HepG2 (cell line): Measurements from ENCODE around the gene HDAC4. TPM values are rescaled to one million over a fixed set of nuclear protein-coding genes. Genes with fewer than 3 reads are reported as not detected.

ENCODE experiments used
- ATAC-seq: fragments of 200-7000 bp; cut with Tn5 transposase; 3 replicates; pipeline ENCODE4 v1.9.1; 2020; ENCODE audit warnings: mild to moderate bottlenecking, moderate library complexity
- BruUV-seq: library from RNA; stranded (reverse); fragments of 400-500 nt; replicated peaks from 2 replicates; lab custom pipeline; 2021; lab: Mats Ljungman, UMichigan
- CTCF ChIA-PET: fragments of 300-600 bp; formaldehyde crosslinking; extraction: SDS; loops from one replicate; lab custom pipeline; 2021; ENCODE audit warnings: low total read pairs, inconsistent platforms, low intra/inter-chr PET ratio; lab: Yijun Ruan, JAX
- POLR2A ChIA-PET: fragments of 350-600 bp; sonication (Branson Sonifier 250); formaldehyde crosslinking; loops from one replicate; lab custom pipeline; 2020; ENCODE audit warnings: antibody characterized with exemption, inconsistent platforms; lab: Yijun Ruan, JAX
- DNase-seq: peaks from one replicate; pipeline ENCODE4 v3.0.0-alpha.2; 2015; ENCODE audit warnings: low spot score
- FAIRE-seq: peaks from 3 replicates; lab custom pipeline; 2011; peaks lifted over from hg19 to GRCh38; lab: Jason Lieb, UNC
- H2AFZ ChIP-seq: one replicate; pipeline ENCODE4 v1.6.1; 2011; ENCODE audit warnings: low read length, inconsistent platforms
- H3K27ac ChIP-seq: fragments of 300-600 bp; 3 replicates; pipeline ENCODE4 v1.8.0; 2011; ENCODE audit warnings: mixed run types, mild to moderate bottlenecking, mixed read lengths, low read length, inconsistent platforms; ENCODE audit not compliant: insufficient read depth; ENCODE audit errors: extremely low read length
- H3K27me3 ChIP-seq, 2 experiments: fragments of 200-600 bp in 1 of 2; 2 replicates in 1 of 2; 3 replicates in 1 of 2; pipeline versions ENCODE4 v1.6.0 to v1.8.0; 2011; ENCODE audit warnings: low read length in 2 of 2, mild to moderate bottlenecking in 2 of 2, moderate library complexity in 2 of 2, inconsistent platforms in 1 of 2; ENCODE audit not compliant: insufficient read depth in 2 of 2, control insufficient read depth in 1 of 2
- H3K36me3 ChIP-seq, 2 experiments: fragments of 200-600 bp in 1 of 2; replicated peaks in 1 of 2; 2 replicates in 1 of 2; 3 replicates in 1 of 2; pipeline versions ENCODE4 v1.5.1 to v1.8.0; 2011; ENCODE audit warnings: low read length in 2 of 2, inconsistent platforms in 1 of 2; ENCODE audit not compliant: insufficient read depth in 2 of 2, control insufficient read depth in 1 of 2
- H3K4me1 ChIP-seq: 2 replicates; pipeline ENCODE4 v1.5.1; 2012; ENCODE audit warnings: low read length, inconsistent platforms; ENCODE audit not compliant: insufficient read depth
- H3K4me2 ChIP-seq: 2 replicates; pipeline ENCODE4 v1.6.0; 2011; ENCODE audit warnings: low read depth, low read length, inconsistent platforms
- H3K4me3 ChIP-seq, 3 experiments: fragments of 200-600 bp in 1 of 3; sonication (generic), shearing (Covaris generic) in 1 of 3; replicated peaks in 1 of 3; 2 replicates each; pipeline ENCODE4 v1.5.1; 2011 to 2016; ENCODE audit warnings: low read length in 3 of 3, inconsistent platforms in 2 of 3, low read depth in 2 of 3, mild to moderate bottlenecking in 2 of 3, control low read depth in 1 of 3, mixed read lengths in 1 of 3; ENCODE audit not compliant: insufficient read depth in 1 of 3
- H3K79me2 ChIP-seq: one replicate; pipeline ENCODE4 v1.6.1; 2011; ENCODE audit warnings: low read length, inconsistent platforms; ENCODE audit not compliant: insufficient read depth
- H3K9ac ChIP-seq: 2 replicates; pipeline ENCODE4 v1.6.0; 2011; ENCODE audit warnings: mild to moderate bottlenecking, low read depth, low read length, inconsistent platforms; ENCODE audit not compliant: insufficient read depth
- H3K9me3 ChIP-seq: 2 replicates; pipeline ENCODE4 v1.5.1; 2012; ENCODE audit warnings: mild to moderate bottlenecking, low read length
- H4K20me1 ChIP-seq: 2 replicates; pipeline ENCODE4 v1.6.0; 2011; ENCODE audit warnings: inconsistent platforms, mild to moderate bottlenecking, low read length, moderate library complexity; ENCODE audit not compliant: insufficient read depth
- ATRX ChIP-seq: sonication (generic); formaldehyde crosslinking; IDR thresholded peaks from 2 replicates; pipeline ENCODE4 v1.4.0; 2020; ENCODE audit warnings: missing genetic modification reagents, borderline replicate concordance
- CAMTA2 ChIP-seq: sonication (generic); formaldehyde crosslinking; IDR thresholded peaks from 2 replicates; pipeline ENCODE4 v1.4.0; 2020; ENCODE audit warnings: mild to moderate bottlenecking, missing genetic modification reagents, borderline replicate concordance
- ELK4 ChIP-seq: sonication (generic); formaldehyde crosslinking; IDR thresholded peaks from 2 replicates; pipeline ENCODE4 v1.9.0; 2021; ENCODE audit warnings: missing genetic modification reagents, borderline replicate concordance
- IKZF1 ChIP-seq: fragments of 450-650 bp; IDR thresholded peaks from 2 replicates; pipeline ENCODE4 v1.7.1; 2016
- MLXIP ChIP-seq: sonication (generic); formaldehyde crosslinking; IDR thresholded peaks from 2 replicates; pipeline ENCODE4 v1.9.0; 2021; ENCODE audit warnings: missing genetic modification reagents, borderline replicate concordance
- PLRG1 ChIP-seq: fragments of 450-650 bp; conservative IDR thresholded peaks from 2 replicates; pipeline ENCODE4 v1.6.1; 2016
- POGK ChIP-seq: sonication (generic); formaldehyde crosslinking; conservative IDR thresholded peaks from 2 replicates; pipeline ENCODE4 v1.8.0; 2022; ENCODE audit warnings: mild to moderate bottlenecking, moderate library complexity, missing genetic modification reagents
- SP2 ChIP-seq: sonication (generic); formaldehyde crosslinking; IDR thresholded peaks from 2 replicates; pipeline ENCODE4 v1.5.1; 2020; ENCODE audit warnings: mild to moderate bottlenecking, missing genetic modification reagents
- ZFX ChIP-seq: sonication (generic); formaldehyde crosslinking; IDR thresholded peaks from 2 replicates; pipeline ENCODE4 v1.4.0; 2020; ENCODE audit warnings: mild to moderate bottlenecking, low read depth, missing genetic modification reagents, moderate library complexity
- ZNF24 ChIP-seq: fragments of 450-650 bp; IDR thresholded peaks from 2 replicates; pipeline ENCODE4 v1.6.1; 2017; ENCODE audit warnings: antibody characterized with exemption, mild to moderate bottlenecking
- ZNF317 ChIP-seq: sonication (generic); formaldehyde crosslinking; IDR thresholded peaks from 2 replicates; pipeline ENCODE4 v1.5.0; 2020; ENCODE audit warnings: mild to moderate bottlenecking, missing genetic modification reagents
- ZNF33B ChIP-seq: sonication (generic); formaldehyde crosslinking; IDR thresholded peaks from 2 replicates; pipeline ENCODE4 v1.5.1; 2020; ENCODE audit warnings: mild to moderate bottlenecking, missing genetic modification reagents
- ZNF44 ChIP-seq: sonication (generic); formaldehyde crosslinking; IDR thresholded peaks from 2 replicates; pipeline ENCODE4 v1.5.1; 2020; ENCODE audit warnings: mild to moderate bottlenecking, missing genetic modification reagents
- ZNF547 ChIP-seq: sonication (generic); formaldehyde crosslinking; IDR thresholded peaks from 2 replicates; pipeline ENCODE4 v1.5.1; 2020; ENCODE audit warnings: mild to moderate bottlenecking, missing genetic modification reagents
- WGBS: methylation state at CpG from one replicate; pipeline ENCODE4 v1.1.6; 2017; ENCODE audit warnings: low lambda C conversion rate; 5-methylcytosine and 5-hydroxymethylcytosine counted together
- in situ Hi-C: cut with HindIII; loops from 2 replicates; pipeline ENCODE4 v1.10.0; 2017; ENCODE audit warnings: low pct_unique_long_range_greater_than_20kb; ENCODE audit not compliant: extremely low pct_ligation_motif_present
- intact Hi-C: fragments of 100-400 bp; cut with micrococcal nuclease; formaldehyde crosslinking; loops from one replicate; pipeline ENCODE4 v1.10.0; 2022; ENCODE audit not compliant: unreplicated experiment
- polyA plus RNA-seq, 8 experiments: library from polyadenylated mRNA; depleted of rRNA in 3 of 8; stranded (reverse) in 7 of 8; unstranded in 1 of 8; fragments of >200 nt; fragmentation: Illumina TruSeq in 4 of 8; extraction: Trizol in 4 of 8; gene quantifications; 2 replicates each; pipeline versions ENCODE4 v1.2.1 to v1.2.3, GENCODE V29; 2011 to 2016; ENCODE audit warnings: low read depth in 4 of 8, missing spikeins in 1 of 8, mixed read lengths in 1 of 8; ENCODE audit not compliant: insufficient read depth in 1 of 8
- total RNA-seq, 5 experiments: library from RNA; depleted of rRNA; stranded (reverse); fragments of >200 nt; fragmentation: Illumina TruSeq; extraction: Trizol; gene quantifications; 2 replicates each; pipeline ENCODE4 v1.2.3, GENCODE V29; 2016; ENCODE audit warnings: low read depth in 1 of 5

Gene HDAC4
- total and polyA plus RNA-seq, 2 of the 13 experiments (the other 11 are each of a cell fraction or from before 2014, with no cell fraction given), result 10.1 to 11.5 TPM

- DNase-seq, result no peak
- WGBS, result 41% methylated on average over 6 of the region's 8 CpGs
- no peak for ATAC-seq
- in situ Hi-C loops (no loop called here), intact Hi-C loops (no loop called here)
- no TSS peak for BruUV-seq
- Histone ChIP-seq H3K4me3 (no peak overlapping the region), H3K27ac (no peak overlapping the region), H3K4me1 (peaks cover 15% of the 10 kb centered on the region), H3K79me2 (no peaks in the 10 kb centered on the region), H3K4me2 (no peak overlapping the region), H3K36me3 (no peaks in the 10 kb centered on the region), H3K9ac (no peak overlapping the region), H3K27me3 (peaks cover 14 to 66% of the 10 kb centered on the region in 2 experiments; a peak in 4 of 5 replicates), H2AFZ (no peak overlapping the region), H3K9me3 (no peaks in the 10 kb centered on the region), H4K20me1 (no peaks in the 10 kb centered on the region)
- POLR2A ChIA-PET, result no interaction called here
- CTCF ChIA-PET, result no interaction called here
- no peak for FAIRE-seq
- no peak for TF ChIP-seq CAMTA2
- no peak for TF ChIP-seq ATRX (CRISPR knock-in tag)
- TF ChIP-seq ZNF33B (CRISPR knock-in tag), result no peak
- TF ChIP-seq ZFX (CRISPR knock-in tag), result no peak
- no peak for TF ChIP-seq ZNF24
- no peak for TF ChIP-seq PLRG1
- TF ChIP-seq SP2 (CRISPR knock-in tag), result no peak
- no peak for TF ChIP-seq ZNF44
- no peak for TF ChIP-seq ZNF547 (CRISPR knock-in tag)
- no peak for TF ChIP-seq POGK (CRISPR knock-in tag)
- TF ChIP-seq ELK4 (CRISPR knock-in tag), result no peak
- TF ChIP-seq MLXIP (CRISPR knock-in tag), result no peak
- no peak for TF ChIP-seq ZNF317 (CRISPR knock-in tag)
- TF ChIP-seq IKZF1, result no peak
Measured at GRCh38 chr2:239002591-239002953, 398.2 kb downstream of the HDAC4 start.
